ENCODE measurements around the gene SRPK2. TPM values are rescaled to one million over a fixed set of nuclear protein-coding genes. Genes with fewer than 3 reads are reported as not detected.
"Not testable (repeated sequence)": the region's sequence is repeated elsewhere in the genome, so short reads cannot be mapped to it uniquely, and the experiment has no call there.

Gene SRPK2
- total RNA-seq, 2 donors from 2014 or later: 26.5 to 31.1 TPM

DNA sequence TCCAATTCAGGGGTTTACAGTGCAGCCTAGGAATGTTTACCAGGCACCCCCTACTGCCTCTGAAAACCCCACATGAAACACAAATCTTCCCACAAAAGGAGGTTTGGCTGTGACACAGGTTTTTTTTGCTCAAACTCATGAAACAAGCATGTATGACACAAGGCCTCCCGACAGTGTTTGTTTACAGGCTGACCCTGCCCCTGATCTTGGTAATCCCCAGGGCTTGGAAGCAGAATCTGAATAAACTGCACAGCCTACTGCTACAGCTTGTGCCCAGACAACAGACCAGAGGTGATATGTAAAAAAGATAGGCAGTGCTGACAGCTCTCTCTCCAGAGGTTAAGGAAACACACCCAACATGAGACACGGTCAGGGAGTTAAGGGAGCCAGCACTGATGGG, 190.5 kb downstream of the SRPK2 start:
- DNase-seq (ENCODE audit: low spot score): no peak
- H3K27me3 ChIP-seq (replicated peaks; ENCODE audit: insufficient read depth): no peaks in the 10 kb centered on the region
- peaks cover 6 to 17% of the 10 kb centered on the region in 2 donors for H3K4me1 ChIP-seq (ENCODE audit: control insufficient read depth in 1 of 2, low read depth in 2 of 2)
- no peaks in the 10 kb centered on the region for H3K9me3 ChIP-seq
- H3K27ac ChIP-seq: no peak overlapping the region
- no peak for TF ChIP-seq CTCF (IDR thresholded peaks at IDR 0.05)
- no peak for ATAC-seq (ENCODE audit: insufficient number of reproducible peaks, low FRiP score, low read depth)
- no peak overlapping the region for H3K4me3 ChIP-seq
- H3K36me3 ChIP-seq: no peaks in the 10 kb centered on the region

GRCh38 chr7:105196473-105196872, 192.2 kb downstream of the SRPK2 start:
- DNase-seq (ENCODE audit: low spot score) (no peak), ATAC-seq (ENCODE audit: insufficient number of reproducible peaks, low FRiP score, low read depth) (no peak)
- Histone ChIP-seq H3K27ac (no peak overlapping the region), H3K4me1 (ENCODE audit: control insufficient read depth in 1 of 2, low read depth in 2 of 2) (peaks cover 0 to 5% of the 10 kb centered on the region in 2 donors), H3K27me3 (replicated peaks; ENCODE audit: insufficient read depth) (no peaks in the 10 kb centered on the region), H3K9me3 (no peaks in the 10 kb centered on the region), H3K4me3 (no peak overlapping the region), H3K36me3 (no peaks in the 10 kb centered on the region)
- TF ChIP-seq CTCF (IDR thresholded peaks at IDR 0.05): no peak

- H3K4me3 ChIP-seq: no peak overlapping the region
- TF ChIP-seq CTCF (IDR thresholded peaks at IDR 0.05): no peak
- no peaks in the 10 kb centered on the region for H3K27me3 ChIP-seq (replicated peaks; ENCODE audit: insufficient read depth)
- DNase-seq (ENCODE audit: low spot score): no peak
- ATAC-seq (ENCODE audit: insufficient number of reproducible peaks, low FRiP score, low read depth): no peak
- H3K27ac ChIP-seq: no peak overlapping the region
- H3K9me3 ChIP-seq: no peaks in the 10 kb centered on the region
- no peaks in the 10 kb centered on the region for H3K36me3 ChIP-seq
- H3K4me1 ChIP-seq (ENCODE audit: control insufficient read depth in 1 of 2, low read depth in 2 of 2): peaks cover 0 to 5% of the 10 kb centered on the region in 2 donors
Observed at GRCh38 chr7:105195891-105196290, 192.8 kb downstream of the SRPK2 start.

DNA sequence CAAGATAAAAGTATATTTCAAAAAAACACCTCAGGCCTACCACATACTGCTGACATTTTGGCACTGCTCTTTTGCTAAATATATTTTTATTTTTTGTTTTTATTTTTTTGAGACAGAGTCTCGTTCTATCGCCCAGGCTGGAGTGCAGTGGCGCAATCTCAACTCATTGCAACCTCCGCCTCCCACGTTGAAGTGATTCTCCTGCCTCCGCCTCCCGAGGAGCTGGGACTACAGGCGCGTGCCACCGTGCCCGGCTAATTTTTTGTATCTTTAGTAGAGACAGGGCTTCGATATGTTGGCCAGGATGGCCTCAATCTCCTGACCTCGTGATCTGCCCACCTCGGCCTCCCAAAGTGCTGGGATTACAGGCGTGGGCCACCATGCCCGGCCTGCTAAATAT, 193.8 kb downstream of the SRPK2 start:
- not testable (repeated sequence) for H3K4me3 ChIP-seq; ATAC-seq (ENCODE audit: insufficient number of reproducible peaks, low FRiP score, low read depth); H3K9me3 ChIP-seq; DNase-seq (ENCODE audit: low spot score); H3K4me1 ChIP-seq (ENCODE audit: control insufficient read depth in 1 of 2, low read depth in 2 of 2); H3K27me3 ChIP-seq (replicated peaks; ENCODE audit: insufficient read depth); H3K36me3 ChIP-seq; H3K27ac ChIP-seq

GRCh38 chr7:105191331-105191730, 197.4 kb downstream of the SRPK2 start:
- Histone ChIP-seq H3K27ac (no peak overlapping the region), H3K36me3 (no peaks in the 10 kb centered on the region), H3K4me1 (ENCODE audit: control insufficient read depth in 1 of 2, low read depth in 2 of 2) (peaks cover under 1 to 2% of the 10 kb centered on the region in 2 donors), H3K27me3 (replicated peaks; ENCODE audit: insufficient read depth) (no peaks in the 10 kb centered on the region), H3K9me3 (no peaks in the 10 kb centered on the region), H3K4me3 (no peak overlapping the region)
- TF ChIP-seq CTCF (IDR thresholded peaks at IDR 0.05): no peak
- DNase-seq (ENCODE audit: low spot score) (no peak), ATAC-seq (ENCODE audit: insufficient number of reproducible peaks, low FRiP score, low read depth) (no peak)

GRCh38 chr7:105189859-105190492, 198.7 kb downstream of the SRPK2 start:
- H3K4me3 ChIP-seq: no peak overlapping the region
- DNase-seq (ENCODE audit: low spot score) (no peak), ATAC-seq (ENCODE audit: insufficient number of reproducible peaks, low FRiP score, low read depth) (no peak)
- no peaks in the 10 kb centered on the region for H3K36me3 ChIP-seq
- H3K9me3 ChIP-seq: no peaks in the 10 kb centered on the region
- no peaks in the 10 kb centered on the region for H3K27me3 ChIP-seq (replicated peaks; ENCODE audit: insufficient read depth)
- peaks cover 9 to 14% of the 10 kb centered on the region in 2 donors for H3K4me1 ChIP-seq (ENCODE audit: control insufficient read depth in 1 of 2, low read depth in 2 of 2)
- TF ChIP-seq CTCF (IDR thresholded peaks at IDR 0.05): no peak
- no peak overlapping the region for H3K27ac ChIP-seq

Measured in thoracic aorta (tissue), 2 donors.